ENCODE measurements around the gene LZTFL1.

- TF ChIP-seq CTCF (IDR thresholded peaks at IDR 0.05) (no peak), POLR2A (IDR thresholded peaks at IDR 0.05) (no peak)
Observed at GRCh38 chr3:45887285-45887684, 45.4 kb upstream of the LZTFL1 start.
